GM19239 (cell line): ENCODE measurements around the gene GFPT1.
"Not testable (repeated sequence)": the region's sequence is repeated elsewhere in the genome, so short reads cannot be mapped to it uniquely, and the experiment has no call there.

Experiments used
- DNase-seq: peaks from one replicate; pipeline ENCODE4 v3.0.0; 2011; ENCODE audit warnings: low spot score; ENCODE audit not compliant: insufficient read length
- FAIRE-seq: peaks from 2 replicates; lab custom pipeline; 2011; peaks lifted over from hg19 to GRCh38; lab: Jason Lieb, UNC

The GFPT1 gene

GRCh38 chr2:69385443-69386151 is 1.4 kb downstream of the GFPT1 start:
- no peak for DNase-seq
- no peak for FAIRE-seq

DNA sequence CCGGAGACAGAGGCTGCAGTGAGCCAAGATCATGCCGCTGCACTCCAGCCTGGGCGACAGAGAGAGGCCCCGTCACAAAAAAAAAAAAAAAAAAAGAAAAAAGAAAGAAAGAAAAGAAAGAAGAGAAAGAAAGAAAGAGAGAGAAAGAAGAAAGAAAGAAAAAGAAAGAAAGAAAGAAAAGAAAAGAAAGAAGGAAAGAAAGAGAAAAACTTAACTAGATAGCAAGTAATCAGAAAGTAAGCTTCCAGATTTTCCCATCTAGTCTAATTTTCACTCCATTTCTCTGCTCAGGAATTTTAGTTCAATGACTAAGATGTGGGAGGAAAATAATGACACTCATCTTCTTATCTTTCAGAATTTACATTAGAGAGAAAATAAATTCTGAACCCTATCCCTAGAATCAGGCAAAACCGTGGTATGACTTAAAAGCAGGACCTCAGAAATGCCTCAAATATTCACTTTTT is 2.4 kb downstream of the GFPT1 start:
- no peak for DNase-seq
- FAIRE-seq, result no peak

DNA sequence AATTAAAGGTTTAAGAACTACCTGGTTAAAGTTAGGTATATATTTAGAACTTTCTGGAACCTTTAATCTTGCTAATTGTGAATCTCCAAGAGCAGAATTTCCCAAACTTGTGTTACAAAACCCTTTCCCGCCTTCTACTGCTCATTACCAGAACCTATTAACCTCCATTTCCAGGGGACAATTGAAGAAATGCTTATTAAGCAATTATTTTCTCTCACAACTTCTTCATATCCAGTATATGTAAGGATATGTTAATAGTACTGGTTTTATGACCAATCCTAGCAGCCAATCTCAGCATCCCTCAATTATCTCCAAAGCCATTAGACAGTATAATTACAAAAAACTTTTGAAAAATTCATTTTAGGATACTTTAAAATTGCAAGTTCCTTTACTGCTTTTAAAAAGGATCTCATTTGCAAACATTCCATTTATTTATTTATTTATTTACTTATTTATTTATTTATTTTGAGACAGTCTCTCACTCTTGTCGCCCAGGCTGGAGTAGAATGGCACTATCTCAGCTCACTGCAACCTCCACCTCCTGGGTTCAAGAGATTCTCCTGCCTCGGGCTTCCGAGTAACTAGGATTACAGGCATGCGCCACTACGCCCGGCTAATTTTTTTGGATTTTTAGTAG is 3.7 kb downstream of the GFPT1 start:
- DNase-seq, result no peak
- FAIRE-seq, result no peak

DNA sequence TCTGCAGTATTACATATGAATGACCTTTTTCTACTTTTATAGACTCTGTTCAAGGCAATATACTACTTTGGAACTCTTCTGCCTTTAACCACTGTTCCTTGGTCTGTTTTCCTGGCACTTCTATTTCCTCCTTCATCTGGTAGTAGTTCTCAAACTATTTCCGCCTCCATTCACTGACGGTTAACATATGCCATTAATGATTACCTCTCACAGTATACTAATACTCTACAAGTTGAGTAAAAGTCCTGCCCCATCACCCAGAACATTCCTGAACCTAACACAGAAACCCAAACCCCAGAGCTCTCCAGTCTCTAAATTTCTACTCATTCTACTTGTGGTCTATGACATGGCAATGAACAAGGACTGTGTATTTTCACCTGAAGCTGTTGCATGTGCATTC is 4.5 kb downstream of the GFPT1 start:
- peak; percentile 39 for FAIRE-seq
- no peak for DNase-seq

DNA sequence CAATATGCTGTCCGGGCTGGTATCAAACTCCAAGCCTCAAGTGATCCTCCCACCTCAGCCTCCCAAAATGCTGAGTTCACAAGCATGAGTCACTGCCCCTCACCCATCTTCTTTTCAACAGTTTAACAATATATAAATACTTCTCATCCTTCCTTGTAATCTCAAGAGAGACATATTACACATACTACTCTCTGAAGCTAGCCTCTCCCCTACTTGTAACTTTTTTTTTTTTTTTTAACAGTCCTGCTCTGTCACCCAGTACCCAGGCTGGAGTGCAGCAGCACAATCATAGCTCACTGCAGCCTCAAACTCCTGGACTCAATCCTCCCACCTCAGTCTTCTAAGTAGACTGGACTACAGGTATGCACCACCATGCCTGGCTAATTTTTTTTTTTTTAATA is 5.7 kb downstream of the GFPT1 start:
- FAIRE-seq, result no peak
- DNase-seq, result no peak

DNA sequence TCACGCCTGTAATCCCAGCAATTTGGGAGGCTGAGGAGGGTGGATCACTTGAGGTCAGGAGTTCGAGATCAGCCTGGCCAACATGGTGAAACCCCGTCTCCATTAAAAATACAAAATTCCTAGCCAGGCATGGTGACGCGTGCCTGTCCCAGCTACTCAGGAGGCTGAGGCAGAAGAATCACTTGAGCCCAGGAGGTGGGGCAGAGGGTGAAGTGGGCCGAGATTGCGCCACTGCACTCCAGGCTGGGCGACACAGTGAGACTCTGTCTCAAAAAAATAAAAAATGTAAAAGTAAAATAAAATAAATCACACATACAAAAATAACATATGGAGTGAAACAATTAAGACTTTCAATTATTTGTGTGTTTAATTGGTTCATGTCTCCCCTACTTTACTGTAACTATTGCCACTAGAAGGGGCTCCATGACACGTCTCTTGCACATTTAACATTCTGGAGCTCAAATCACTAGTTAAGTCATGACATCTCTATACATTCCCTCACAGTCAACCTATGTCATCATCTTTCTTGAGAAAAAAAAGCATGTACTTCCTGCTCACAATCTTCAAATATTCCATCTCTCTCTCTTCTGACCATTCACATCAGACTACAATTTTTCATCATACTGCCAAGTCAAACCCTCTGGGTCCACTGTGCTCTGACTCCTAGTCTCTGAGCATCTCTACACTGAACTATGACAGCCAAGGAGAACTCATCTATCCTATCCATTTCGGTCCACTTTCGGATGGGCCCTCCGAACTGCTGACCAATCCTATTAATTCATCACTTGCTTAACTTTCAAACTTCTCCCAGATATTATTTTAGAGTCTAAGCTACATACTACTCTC is 6.7 kb downstream of the GFPT1 start:
- FAIRE-seq, result no peak
- no peak for DNase-seq

DNA sequence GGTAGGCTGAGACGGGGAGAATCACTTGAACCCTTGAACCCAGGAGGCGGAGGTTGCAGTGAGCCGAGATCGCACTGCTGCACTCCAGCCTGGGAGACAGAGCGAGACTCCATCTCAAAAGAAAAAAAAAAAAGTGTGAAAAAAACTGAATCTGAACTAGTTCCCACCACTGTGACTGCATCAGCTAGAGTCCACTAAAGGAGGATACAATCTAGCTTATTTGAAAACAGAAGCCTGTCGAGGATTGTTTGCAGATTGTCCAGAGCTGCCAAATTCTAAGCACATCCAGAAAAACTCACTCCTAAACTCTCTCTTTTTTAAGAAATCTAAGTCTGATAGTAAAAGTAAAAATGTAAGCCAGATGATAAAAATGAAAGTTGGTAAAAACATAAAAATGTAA is 10.6 kb downstream of the GFPT1 start:
- DNase-seq (no peak), FAIRE-seq (no peak)

DNA sequence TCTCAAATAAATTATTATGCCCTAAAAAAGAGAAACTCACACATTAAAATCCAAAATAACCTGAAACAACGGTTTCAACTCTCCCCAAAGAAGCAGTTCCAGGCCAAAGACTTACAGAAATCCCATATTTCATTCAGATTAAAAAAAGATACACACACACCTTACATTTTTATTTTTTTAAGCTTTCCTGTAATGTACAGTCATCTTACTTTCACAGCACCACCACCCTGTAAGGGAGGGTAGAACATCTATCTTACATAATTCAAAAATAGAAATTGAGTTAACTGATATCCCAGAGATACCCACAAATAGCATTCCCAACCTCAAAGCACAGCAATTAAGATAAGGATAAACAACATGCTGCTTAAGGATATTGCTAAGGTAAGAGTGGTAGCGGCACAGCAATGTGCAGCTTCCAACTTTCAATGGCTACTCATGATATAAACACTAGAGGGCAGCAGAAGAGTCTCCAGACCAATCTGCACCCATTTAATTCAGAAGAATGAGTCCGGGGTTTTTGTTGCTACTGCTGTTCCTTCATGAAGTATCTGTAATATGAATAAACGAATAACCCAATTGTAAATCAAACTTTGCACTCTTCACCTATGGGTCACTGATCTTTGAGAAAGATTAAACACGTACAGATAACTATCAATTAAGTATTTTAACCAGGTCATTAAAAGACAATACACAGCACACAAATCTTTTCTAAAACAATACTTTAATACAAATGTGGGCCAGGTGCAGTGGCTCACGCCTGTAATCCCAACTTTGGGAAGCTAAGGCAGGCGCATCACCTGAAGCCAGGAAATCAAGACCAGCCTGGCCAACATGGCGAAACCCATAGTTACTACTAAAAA is 11.3 kb downstream of the GFPT1 start:
- peak; percentile 61 for FAIRE-seq
- DNase-seq, result no peak

GRCh38 chr2:69372767-69373166 is 14.3 kb downstream of the GFPT1 start:
- DNase-seq (no peak), FAIRE-seq (no peak)

DNA sequence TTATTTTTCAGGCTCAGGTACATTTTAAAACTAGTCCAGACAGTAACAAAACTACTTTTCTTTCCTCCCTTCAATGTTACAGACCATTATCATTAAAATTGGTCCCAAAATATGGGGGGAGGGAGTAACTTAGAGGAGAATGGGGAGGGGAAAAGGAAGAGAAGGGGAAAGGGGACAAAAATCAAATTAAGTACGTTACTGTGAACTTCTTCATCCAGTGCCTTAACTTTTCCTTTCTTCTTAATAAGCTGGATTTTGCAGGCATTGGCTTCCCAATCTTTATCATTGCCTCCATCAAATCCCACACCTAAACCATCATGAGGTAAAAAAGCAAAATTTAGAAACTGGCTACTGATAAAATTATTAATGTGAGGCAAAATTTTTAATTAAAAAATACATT is 17.2 kb downstream of the GFPT1 start:
- DNase-seq, result no peak
- no peak for FAIRE-seq

GRCh38 chr2:69368588-69368987 is 18.4 kb downstream of the GFPT1 start:
- DNase-seq (no peak), FAIRE-seq (no peak)

- FAIRE-seq (no peak), DNase-seq (no peak)
Observed at GRCh38 chr2:69359371-69359770, 27.7 kb downstream of the GFPT1 start.

DNA sequence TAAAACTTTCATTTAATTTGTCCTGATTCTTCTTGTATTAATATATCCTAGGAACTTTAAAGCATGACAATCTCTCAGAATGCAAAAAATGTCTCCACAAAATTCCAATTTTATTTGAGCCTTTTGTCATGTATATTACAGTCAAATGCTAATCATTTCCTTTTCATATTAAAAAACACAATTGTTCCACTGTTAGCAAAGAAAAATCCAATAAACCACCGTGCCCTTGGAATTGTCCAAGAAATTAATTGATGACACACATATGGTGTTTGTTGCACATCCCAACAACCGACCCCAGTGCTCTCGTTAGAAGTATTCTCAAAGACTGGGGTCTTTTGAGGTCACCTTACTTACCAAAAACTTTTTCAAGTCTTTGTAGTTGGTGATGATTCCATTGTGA is 28.1 kb downstream of the GFPT1 start:
- no peak for DNase-seq
- no peak for FAIRE-seq

- FAIRE-seq, result no peak
- DNase-seq, result no peak
Observed at GRCh38 chr2:69356471-69356870, 30.6 kb downstream of the GFPT1 start.

- not testable (repeated sequence) for FAIRE-seq
Observed at GRCh38 chr2:69354976-69355375, 32.1 kb downstream of the GFPT1 start.

GRCh38 chr2:69353360-69353759 is 33.7 kb downstream of the GFPT1 start:
- FAIRE-seq, result no peak

More at GRCh38 chr2:69354976-69355375, 32.1 kb downstream of the GFPT1 start:
- DNase-seq, result not testable (repeated sequence)

GRCh38 chr2:69348781-69349180 is 38.2 kb downstream of the GFPT1 start:
- no peak for DNase-seq
- no peak for FAIRE-seq

More at GRCh38 chr2:69353360-69353759, 33.7 kb downstream of the GFPT1 start:
- no peak for DNase-seq

DNA sequence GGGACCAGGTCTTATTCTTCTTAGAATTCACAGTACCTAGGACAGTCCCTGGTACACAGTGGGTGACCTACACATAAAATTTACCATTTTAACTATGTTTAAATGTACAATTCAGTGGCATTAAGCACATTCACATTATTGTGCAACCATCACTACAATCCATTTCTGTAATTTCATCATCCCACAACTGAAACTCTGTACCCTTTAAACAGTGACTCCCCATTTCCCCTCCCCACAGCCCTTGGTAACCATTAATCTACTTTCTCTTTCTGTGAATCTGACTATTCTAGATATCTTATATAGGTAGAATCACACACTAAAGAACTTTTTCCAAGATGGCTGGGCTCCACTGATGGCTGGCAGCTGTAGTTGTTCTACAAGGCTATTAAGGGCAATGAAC is 41.6 kb downstream of the GFPT1 start:
- FAIRE-seq, result peak; percentile 82
- no peak for DNase-seq

DNA sequence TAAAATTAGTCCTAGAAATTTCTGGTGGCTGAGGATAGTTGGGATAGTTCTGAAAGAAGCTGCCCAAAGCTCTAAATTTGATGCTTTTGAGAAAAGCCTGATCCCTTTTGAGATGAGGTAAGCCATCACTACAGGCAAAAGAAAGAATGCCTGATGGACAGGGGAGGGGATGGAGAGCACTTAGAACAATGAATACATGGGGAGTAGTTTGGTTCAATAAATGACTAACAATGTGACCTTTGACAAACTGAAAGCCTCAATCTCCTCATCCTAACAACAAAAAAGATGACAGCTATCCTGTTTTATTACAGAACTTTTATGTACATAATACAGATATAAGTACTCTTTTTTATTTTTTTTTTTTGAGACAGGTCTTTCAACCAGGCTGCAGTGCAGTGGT is 42.7 kb downstream of the GFPT1 start:
- FAIRE-seq (no peak), DNase-seq (no peak)
